Iris pigment epithelial cell (primary cell): ENCODE data around the gene ATF7.
"Not testable (repeated sequence)": the region's sequence is repeated elsewhere in the genome, so short reads cannot be mapped to it uniquely, and the experiment has no call there.

ENCODE experiments used
- DNase-seq: peaks from one replicate; pipeline ENCODE4 v3.0.0-alpha.2; 2011; ENCODE audit warnings: low read depth

ATF7 gene

GRCh38 chr12:53625946-53626701 is at the start of gene ATF7:
TSS of gene ATF7 (minus strand) at chr12:53626382. CDS start at chr12:53601000, 25,382 bp downstream.
- peak; percentile 97 for DNase-seq

- DNase-seq = no peak
Observed at GRCh38 chr12:53674977-53675700, 49.0 kb upstream of the ATF7 start.

GRCh38 chr12:53670971-53671370 is 44.8 kb upstream of the ATF7 start:
- no peak for DNase-seq

- DNase-seq = peak; percentile 63
Observed at GRCh38 chr12:53670308-53670707, 44.1 kb upstream of the ATF7 start.

- no peak for DNase-seq
Observed at GRCh38 chr12:53667080-53667479, 40.9 kb upstream of the ATF7 start.

- DNase-seq = no peak
Observed at GRCh38 chr12:53664936-53665335, 38.8 kb upstream of the ATF7 start.

- no peak for DNase-seq
Observed at GRCh38 chr12:53664191-53664590, 38.0 kb upstream of the ATF7 start.

GRCh38 chr12:53660041-53660440 is 33.9 kb upstream of the ATF7 start:
- DNase-seq = peak; percentile 5

GRCh38 chr12:53659571-53659981 is 33.4 kb upstream of the ATF7 start:
- DNase-seq = peak; percentile 26

- peak; percentile 69 for DNase-seq
Observed at GRCh38 chr12:53659011-53659551, 32.9 kb upstream of the ATF7 start.

GRCh38 chr12:53657041-53657440 is 30.9 kb upstream of the ATF7 start:
- DNase-seq = no peak

GRCh38 chr12:53653595-53653994 is 27.4 kb upstream of the ATF7 start:
- no peak for DNase-seq

GRCh38 chr12:53652366-53652765 is 26.2 kb upstream of the ATF7 start:
- DNase-seq = peak; percentile 88

- no peak for DNase-seq
Observed at GRCh38 chr12:53651737-53652136, 25.6 kb upstream of the ATF7 start.

GRCh38 chr12:53646300-53646699 is 20.1 kb upstream of the ATF7 start:
- DNase-seq = not testable (repeated sequence)

GRCh38 chr12:53645165-53645564 is 19.0 kb upstream of the ATF7 start:
- no peak for DNase-seq

GRCh38 chr12:53644133-53644532 is 18.0 kb upstream of the ATF7 start:
- DNase-seq = no peak

GRCh38 chr12:53643232-53643979 is 17.2 kb upstream of the ATF7 start:
- no peak for DNase-seq

- no peak for DNase-seq
Observed at GRCh38 chr12:53638057-53638456, 11.9 kb upstream of the ATF7 start.

- no peak for DNase-seq
Observed at GRCh38 chr12:53636641-53637040, 10.5 kb upstream of the ATF7 start.

GRCh38 chr12:53635708-53636107 is 9.5 kb upstream of the ATF7 start:
- DNase-seq = not testable (repeated sequence)

- DNase-seq = no peak
Observed at GRCh38 chr12:53631721-53632120, 5.5 kb upstream of the ATF7 start.
